Bronchial epithelial cell (primary cell): ENCODE measurements around the gene PTMA. TPM values are rescaled to one million over a fixed set of nuclear protein-coding genes. Genes with fewer than 3 reads are reported as not detected.
A peak's percentile ranks its signal among the peaks of the same experiment; 100 is the strongest.

Source experiments
- DNase-seq: peaks from one replicate; pipeline ENCODE4 v3.0.0-alpha.2; 2010; ENCODE audit warnings: low read depth
- FAIRE-seq: peaks from 2 replicates; lab custom pipeline; 2011; peaks lifted over from hg19 to GRCh38; lab: Jason Lieb, UNC
- H3K27me3 ChIP-seq: 2 replicates; pipeline ENCODE4 v1.5.1; 2011; ENCODE audit warnings: low read length; ENCODE audit not compliant: control insufficient read depth, insufficient read depth
- H3K36me3 ChIP-seq: 2 replicates; pipeline ENCODE4 v1.5.1; 2011; ENCODE audit warnings: low read length; ENCODE audit not compliant: control insufficient read depth, insufficient read depth
- H3K4me3 ChIP-seq: 2 replicates; pipeline ENCODE4 v1.5.1; 2011; ENCODE audit warnings: mild to moderate bottlenecking, low read depth, low read length, control low read depth
- CTCF ChIP-seq: IDR thresholded peaks from 2 replicates; pipeline ENCODE4 v1.5.1; 2011; ENCODE audit warnings: mild to moderate bottlenecking, moderate library complexity, low read length, control low read depth, inconsistent platforms; ENCODE audit not compliant: insufficient read depth, severe bottlenecking
- total RNA-seq: library from RNA; depleted of rRNA; stranded (reverse); fragments of >200 nt; gene quantifications from 2 replicates; pipeline ENCODE4 v1.2.1, GENCODE V29; 2014

Gene PTMA
- total RNA-seq, 1 donor from 2014 or later = 388 TPM

GRCh38 chr2:231684314-231685223, 23.8 kb upstream of the PTMA start:
- no peak for TF ChIP-seq CTCF
- Histone ChIP-seq H3K4me3 (no peak overlapping the region), H3K36me3 (no peaks in the 10 kb centered on the region), H3K27me3 (no peaks in the 10 kb centered on the region)
- FAIRE-seq (no peak), DNase-seq (no peak)

DNA sequence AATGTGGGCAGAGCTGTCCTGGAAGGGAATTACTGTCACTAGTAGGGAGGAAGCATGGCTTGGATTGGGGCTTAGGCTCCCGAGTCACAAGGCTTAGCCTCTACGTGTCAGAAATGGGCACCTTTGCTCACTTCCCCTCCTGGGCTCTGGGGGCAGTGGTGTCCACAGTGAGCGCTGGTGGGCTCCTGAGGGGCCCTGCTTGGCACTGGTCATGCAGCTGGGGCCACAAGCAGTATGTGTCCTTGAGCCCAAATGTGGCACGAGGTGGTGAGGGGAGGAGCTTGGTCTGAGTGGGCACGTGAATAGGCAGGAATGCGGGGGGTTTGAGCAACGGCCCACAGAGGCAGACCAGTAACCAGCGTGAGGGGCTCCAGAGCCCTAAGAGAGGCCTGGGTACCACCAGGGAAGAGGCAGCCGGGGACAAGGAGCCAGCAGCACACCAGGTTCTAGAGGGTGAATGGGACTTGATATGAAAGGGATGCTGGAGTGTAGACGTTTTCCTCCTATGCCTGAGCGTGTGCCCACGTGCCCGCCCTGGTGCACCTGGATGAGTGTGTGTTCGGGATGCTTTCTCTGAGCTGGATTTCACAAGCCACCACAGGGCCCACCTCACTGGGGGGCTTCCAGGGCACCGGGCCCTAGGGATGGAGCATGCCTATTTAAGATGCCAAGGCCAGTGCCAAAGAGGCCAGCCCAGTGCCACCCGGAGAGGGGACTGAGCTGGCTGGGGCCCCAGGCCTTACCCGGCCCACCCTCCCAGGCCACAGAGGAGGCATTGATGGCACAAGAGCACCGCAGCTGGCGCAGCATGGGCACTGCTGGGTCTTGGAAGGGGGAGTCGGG, 22.8 kb upstream of the PTMA start:
- no peak for FAIRE-seq
- Histone ChIP-seq H3K4me3 (no peak overlapping the region), H3K36me3 (no peaks in the 10 kb centered on the region), H3K27me3 (no peaks in the 10 kb centered on the region)
- peak; percentile 23 for TF ChIP-seq CTCF
- DNase-seq = no peak

DNA sequence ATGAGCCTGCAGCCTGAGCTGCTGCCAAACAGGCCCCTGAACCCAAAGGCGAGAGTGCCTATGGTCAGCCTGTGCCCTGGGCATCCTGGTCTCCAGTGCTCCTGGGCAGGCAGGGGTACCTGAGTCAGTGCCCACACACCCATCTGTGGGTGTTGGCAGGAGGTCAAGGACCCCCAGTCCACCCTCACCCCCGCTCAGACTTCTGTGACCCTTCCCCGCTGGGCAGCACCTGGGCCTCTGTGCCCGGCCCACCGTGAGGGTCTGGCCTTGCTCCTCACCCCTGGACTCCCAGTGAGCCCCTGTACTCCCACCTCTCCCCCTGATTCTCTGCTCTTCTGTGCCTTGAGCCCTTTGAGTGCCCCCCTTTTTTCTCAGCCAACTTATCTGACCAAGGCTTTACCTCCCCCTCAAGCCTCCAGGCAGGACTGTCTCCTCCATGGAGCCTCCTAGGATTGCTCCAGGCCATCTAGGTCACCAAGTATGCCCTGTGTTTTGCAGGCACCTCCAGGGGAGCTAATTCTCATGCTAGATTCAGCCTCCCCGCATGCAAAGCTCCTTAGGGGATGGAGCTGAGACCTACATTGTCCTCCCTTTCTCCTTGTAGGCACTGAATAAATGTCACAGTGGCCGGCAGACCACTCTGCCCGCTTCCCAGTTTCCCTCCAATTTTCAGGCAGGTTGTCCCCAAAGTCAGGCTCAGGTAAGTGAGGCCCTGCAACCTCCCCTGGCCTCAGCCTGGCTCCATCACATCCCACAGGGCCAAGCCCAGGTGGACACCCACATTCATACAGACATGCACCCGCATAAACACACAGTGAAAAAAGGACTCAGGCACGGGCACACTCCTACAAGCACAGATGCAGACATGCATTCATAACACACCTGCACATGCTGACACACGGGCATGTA, 21.9 kb upstream of the PTMA start:
- Histone ChIP-seq H3K27me3 (no peaks in the 10 kb centered on the region), H3K36me3 (no peaks in the 10 kb centered on the region), H3K4me3 (no peak overlapping the region)
- FAIRE-seq (peak; percentile 23), DNase-seq (no peak)
- no peak for TF ChIP-seq CTCF

DNA sequence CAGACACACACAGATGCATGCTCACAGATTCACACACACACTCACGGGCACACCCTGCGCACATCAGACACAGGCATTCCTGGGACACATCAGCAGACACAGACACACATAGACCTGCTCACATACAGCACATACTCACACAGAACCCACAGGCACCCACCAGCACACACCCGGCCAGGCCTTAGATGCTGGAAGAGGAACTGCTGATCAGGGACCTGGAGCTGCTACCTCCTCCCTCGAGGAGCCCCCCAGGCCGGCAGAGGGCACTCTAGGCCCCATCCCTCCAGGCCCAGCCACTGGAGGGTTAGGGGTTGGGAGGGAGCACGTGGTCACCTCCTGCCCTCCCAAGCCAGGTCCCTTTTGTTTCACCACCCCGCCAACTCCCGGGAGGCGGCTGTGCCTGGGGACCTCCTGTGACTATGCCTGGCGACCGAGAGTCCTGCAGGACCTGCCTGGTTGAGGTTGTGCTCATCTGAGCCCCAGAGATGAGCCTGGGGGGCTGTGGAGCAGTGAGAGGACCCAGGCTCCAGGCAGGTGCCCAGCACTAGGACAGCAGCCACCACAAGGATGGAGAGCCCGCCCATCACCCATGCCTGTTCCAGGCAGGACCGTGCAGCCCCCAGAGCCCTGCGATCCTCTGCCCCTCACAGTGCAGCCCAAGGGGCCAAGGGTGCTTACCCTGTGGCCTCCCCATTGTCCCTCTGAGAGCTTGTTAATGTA, 21.0 kb upstream of the PTMA start:
- FAIRE-seq (no peak), DNase-seq (no peak)
- TF ChIP-seq CTCF = peak; percentile 62
- no peak overlapping the region for H3K4me3 ChIP-seq
- no peaks in the 10 kb centered on the region for H3K36me3 ChIP-seq
- H3K27me3 ChIP-seq = no peaks in the 10 kb centered on the region

GRCh38 chr2:231687961-231688360, 20.4 kb upstream of the PTMA start:
- Histone ChIP-seq H3K27me3 (no peaks in the 10 kb centered on the region), H3K4me3 (no peak overlapping the region), H3K36me3 (no peaks in the 10 kb centered on the region)
- FAIRE-seq (no peak), DNase-seq (no peak)
- no peak for TF ChIP-seq CTCF
